AG04450 (cell line): Measurements from ENCODE around the gene ITIH2. TPM values are rescaled to one million over a fixed set of nuclear protein-coding genes. Genes with fewer than 3 reads are reported as not detected.

Experiments
- CTCF ChIA-PET: fragments of 300-600, 350-600 bp; formaldehyde crosslinking; extraction: SDS; loops from one replicate; lab custom pipeline; 2022; ENCODE audit warnings: antibody characterized with exemption, inconsistent platforms; lab: Charles Lee
- POLR2A ChIA-PET: fragments of 350-600 bp; formaldehyde crosslinking; extraction: SDS; loops from one replicate; lab custom pipeline; 2021; ENCODE audit warnings: antibody characterized with exemption, inconsistent platforms; lab: Yijun Ruan, JAX
- DNase-seq: peaks from one replicate; pipeline ENCODE4 v3.0.0-alpha.2; 2011; ENCODE audit warnings: low read depth, low spot score
- H3K27ac ChIP-seq: one replicate; pipeline ENCODE4 v1.5.1; 2012; ENCODE audit warnings: low read depth, low read length, control low read depth
- H3K27me3 ChIP-seq: one replicate; pipeline ENCODE4 v1.6.0; 2012; ENCODE audit warnings: low read length; ENCODE audit not compliant: control insufficient read depth, insufficient read depth
- H3K4me3 ChIP-seq: 2 replicates; pipeline ENCODE4 v1.5.1; 2011; ENCODE audit warnings: mild to moderate bottlenecking, low read depth, low read length, control low read depth
- H3K9me3 ChIP-seq: 2 replicates; pipeline ENCODE4 v1.5.1; 2012; ENCODE audit warnings: low read length; ENCODE audit not compliant: control insufficient read depth, insufficient read depth
- polyA plus RNA-seq: library from polyadenylated mRNA; depleted of rRNA; stranded (reverse); fragments of >200 nt; gene quantifications from 2 replicates; pipeline ENCODE4 v1.2.3, GENCODE V29; 2011
- TF ChIP-seq, protein P1 (sequence below): IDR thresholded peaks from 2 replicates; pipeline ENCODE4 v1.5.1; 2011; ENCODE audit warnings: low read depth, low read length, control low read depth, inconsistent platforms

ITIH2 gene
- polyA plus RNA-seq, 1 experiment = not detected

DNA sequence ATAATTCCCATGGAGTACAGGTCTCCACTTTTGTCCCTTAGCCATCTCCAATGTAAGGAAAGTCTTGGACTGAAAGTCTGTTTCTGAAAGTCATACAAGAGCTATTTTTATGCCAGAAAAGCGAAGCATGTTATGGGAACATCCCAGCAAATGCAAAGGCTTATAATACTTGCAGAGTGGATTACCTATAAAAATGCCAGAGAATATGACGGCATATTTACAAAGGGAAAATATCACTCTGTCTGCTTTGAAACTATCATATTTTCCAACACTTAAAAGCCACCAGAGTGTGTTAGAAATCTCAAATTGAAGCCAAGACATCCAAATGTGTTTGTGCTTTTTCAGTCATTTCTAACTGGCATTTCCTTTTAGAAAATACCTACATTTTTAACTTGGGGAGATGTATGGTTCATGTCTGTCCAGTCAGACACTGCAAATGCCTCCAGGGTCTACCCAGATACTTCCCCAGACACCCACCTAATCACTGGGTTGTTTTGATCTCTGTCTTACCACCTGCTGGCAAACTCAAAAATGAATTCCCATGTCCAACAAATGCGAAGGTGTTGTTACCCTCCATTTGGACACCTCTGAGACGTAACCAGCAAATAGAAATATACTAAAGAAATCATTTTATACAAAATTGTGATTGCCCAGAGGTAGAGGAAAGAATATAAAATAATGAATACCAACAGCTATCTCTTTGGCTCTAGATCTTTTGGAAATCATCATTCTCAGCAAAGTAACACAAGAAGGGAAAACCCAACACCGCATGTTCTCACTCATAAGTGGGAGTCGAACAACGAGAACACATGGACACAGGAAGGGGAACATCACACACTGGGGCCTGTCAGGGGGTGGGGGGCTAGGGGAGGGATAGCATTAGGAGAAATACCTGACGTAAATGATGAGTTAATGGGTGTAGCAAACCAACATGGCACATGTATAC, 1.2 kb downstream of the ITIH2 start:
- POLR2A ChIA-PET = no interaction called here
- H3K9me3 ChIP-seq = no peaks in the 10 kb centered on the region
- TF ChIP-seq, protein P1, sequence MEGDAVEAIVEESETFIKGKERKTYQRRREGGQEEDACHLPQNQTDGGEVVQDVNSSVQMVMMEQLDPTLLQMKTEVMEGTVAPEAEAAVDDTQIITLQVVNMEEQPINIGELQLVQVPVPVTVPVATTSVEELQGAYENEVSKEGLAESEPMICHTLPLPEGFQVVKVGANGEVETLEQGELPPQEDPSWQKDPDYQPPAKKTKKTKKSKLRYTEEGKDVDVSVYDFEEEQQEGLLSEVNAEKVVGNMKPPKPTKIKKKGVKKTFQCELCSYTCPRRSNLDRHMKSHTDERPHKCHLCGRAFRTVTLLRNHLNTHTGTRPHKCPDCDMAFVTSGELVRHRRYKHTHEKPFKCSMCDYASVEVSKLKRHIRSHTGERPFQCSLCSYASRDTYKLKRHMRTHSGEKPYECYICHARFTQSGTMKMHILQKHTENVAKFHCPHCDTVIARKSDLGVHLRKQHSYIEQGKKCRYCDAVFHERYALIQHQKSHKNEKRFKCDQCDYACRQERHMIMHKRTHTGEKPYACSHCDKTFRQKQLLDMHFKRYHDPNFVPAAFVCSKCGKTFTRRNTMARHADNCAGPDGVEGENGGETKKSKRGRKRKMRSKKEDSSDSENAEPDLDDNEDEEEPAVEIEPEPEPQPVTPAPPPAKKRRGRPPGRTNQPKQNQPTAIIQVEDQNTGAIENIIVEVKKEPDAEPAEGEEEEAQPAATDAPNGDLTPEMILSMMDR = no peak
- H3K4me3 ChIP-seq = no peak overlapping the region
- CTCF ChIA-PET = interaction anchor here (2.9 kb wide), 1 partner anchor 17 kb away, joined by 19 read pairs; no protein-coding TSS in a partner anchor
- DNase-seq = no peak
- peaks cover 2% of the 10 kb centered on the region for H3K27me3 ChIP-seq
- no peak overlapping the region for H3K27ac ChIP-seq

DNA sequence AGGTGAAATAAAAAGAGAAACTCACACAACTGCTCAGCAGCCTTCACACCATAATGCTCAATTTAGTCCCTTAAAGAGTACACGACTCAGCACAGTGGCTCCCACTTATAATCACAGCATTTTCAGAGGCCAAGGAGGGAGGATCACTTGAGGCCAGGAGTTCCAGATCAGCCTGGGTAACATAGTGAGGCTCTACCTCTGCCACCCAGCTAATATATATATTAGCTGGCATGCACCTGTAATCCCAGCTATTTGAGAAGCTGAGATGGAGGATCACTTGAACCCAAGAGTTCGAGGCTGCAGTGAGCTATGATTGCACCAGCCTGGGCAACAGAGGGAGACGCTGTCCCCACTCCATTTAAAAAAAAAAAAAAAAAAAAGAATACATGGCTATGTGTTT, 2.2 kb downstream of the ITIH2 start:
- TF ChIP-seq, protein P1 = no peak
- H3K9me3 ChIP-seq = no peaks in the 10 kb centered on the region
- no peak overlapping the region for H3K4me3 ChIP-seq
- POLR2A ChIA-PET = no interaction called here
- no peak overlapping the region for H3K27ac ChIP-seq
- peaks cover 2% of the 10 kb centered on the region for H3K27me3 ChIP-seq
- DNase-seq = no peak
- CTCF ChIA-PET = no interaction called here

DNA sequence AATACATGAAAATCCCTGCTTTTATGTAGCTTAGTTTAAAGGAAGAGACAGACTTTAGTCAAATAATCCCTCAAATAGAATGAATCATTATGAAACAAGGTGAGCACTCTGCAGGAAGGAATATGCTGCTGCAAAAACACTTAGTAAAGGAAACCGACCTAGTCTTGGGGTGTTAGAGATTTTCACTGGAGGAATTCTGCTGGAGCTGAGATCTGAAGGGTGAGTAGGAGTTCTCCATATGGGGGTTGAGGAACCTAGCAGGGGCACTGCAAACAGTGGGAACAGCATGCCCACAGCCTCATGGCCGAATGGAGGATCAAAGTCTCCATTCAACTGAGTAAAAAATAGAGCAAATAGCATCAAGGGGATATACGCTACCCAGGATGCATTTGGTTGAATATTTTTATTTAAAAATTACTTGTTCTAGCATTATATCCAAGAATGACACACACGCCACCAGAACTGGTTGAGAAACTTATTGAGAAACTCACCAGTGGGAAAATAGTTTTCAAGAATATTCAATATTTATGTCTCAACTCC, 3.5 kb downstream of the ITIH2 start:
- TF ChIP-seq, protein P1 = no peak
- POLR2A ChIA-PET = no interaction called here
- DNase-seq = no peak
- Histone ChIP-seq H3K27ac (no peak overlapping the region), H3K27me3 (peaks cover 2% of the 10 kb centered on the region), H3K9me3 (no peaks in the 10 kb centered on the region), H3K4me3 (no peak overlapping the region)
- CTCF ChIA-PET = no interaction called here

DNA sequence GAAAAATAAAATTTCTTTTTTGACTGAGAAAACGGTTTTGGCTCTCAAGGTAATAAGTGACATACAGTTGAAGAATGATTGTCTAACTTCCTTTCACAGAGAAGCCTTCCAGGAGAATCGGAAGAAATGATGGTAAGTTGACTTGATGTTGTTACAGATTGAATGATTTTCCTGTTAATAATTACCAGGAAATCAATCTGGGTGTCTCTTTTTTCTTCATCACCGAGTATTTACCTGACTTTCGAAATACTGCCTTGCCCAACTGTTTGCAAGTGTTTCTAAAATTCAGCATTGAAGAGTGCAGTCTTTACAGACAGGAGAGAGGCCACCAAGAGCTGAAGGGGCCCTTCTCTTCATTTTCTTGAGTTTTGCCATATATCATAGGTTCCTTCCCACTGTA, 4.0 kb downstream of the ITIH2 start:
- ChIA-PET POLR2A (no interaction called here), CTCF (no interaction called here)
- Histone ChIP-seq H3K9me3 (no peaks in the 10 kb centered on the region), H3K27ac (no peak overlapping the region), H3K27me3 (peaks cover 2% of the 10 kb centered on the region), H3K4me3 (no peak overlapping the region)
- TF ChIP-seq, protein P1 = no peak
- no peak for DNase-seq

DNA sequence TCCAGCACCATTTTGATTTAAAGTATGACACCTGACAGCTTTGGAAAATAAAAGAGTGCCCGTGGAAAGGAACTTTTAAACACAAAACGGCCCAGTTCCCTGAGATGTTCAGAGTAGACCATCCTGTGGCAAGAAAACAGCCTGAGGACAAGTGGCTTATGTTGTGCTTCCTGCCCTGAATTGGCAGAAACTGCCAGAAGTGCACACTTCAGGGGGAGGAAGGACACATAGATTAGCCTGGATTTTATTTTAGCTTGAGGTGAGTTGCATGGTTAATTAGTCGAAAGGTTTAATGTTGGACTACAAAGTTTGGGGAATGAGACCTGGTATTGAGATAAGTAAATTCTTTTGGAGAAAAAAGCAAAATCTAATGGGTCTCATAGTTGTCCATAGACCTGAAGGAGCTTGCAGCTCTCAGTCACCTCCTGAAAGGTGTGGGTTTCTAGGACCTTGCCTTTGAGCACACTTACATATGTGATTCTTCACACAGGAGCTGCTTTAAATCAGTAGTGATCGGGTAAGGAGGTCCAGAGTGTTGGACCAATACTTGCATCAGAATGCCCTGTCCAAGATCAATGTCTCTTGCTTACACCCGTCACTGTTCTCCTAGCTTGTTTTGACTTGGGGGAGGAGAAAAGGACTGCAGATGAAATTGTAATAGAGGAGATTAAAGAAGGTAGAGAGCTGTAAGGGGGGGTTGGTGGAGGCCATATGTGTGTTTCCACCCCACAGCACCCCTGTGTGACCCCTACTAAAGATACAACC, 4.9 kb downstream of the ITIH2 start:
- no peak for DNase-seq
- Histone ChIP-seq H3K27me3 (peaks cover 2% of the 10 kb centered on the region), H3K27ac (no peak overlapping the region), H3K9me3 (no peaks in the 10 kb centered on the region), H3K4me3 (no peak overlapping the region)
- TF ChIP-seq, protein P1 = no peak
- POLR2A ChIA-PET = no interaction called here
- CTCF ChIA-PET = no interaction called here
